SK-N-MC (cell line): ENCODE data around the gene MYO15B.

ENCODE experiments used
- EZH2 ChIP-seq: fragments of 200-600 bp; sonication (generic); IDR thresholded peaks from one replicate; pipeline ENCODE4 v1.6.1; 2017; ENCODE audit warnings: antibody characterized with exemption
- FOXP2 ChIP-seq: optimal IDR thresholded peaks from 2 replicates; pipeline ENCODE3; 2011; ENCODE audit warnings: mild to moderate bottlenecking, moderate library complexity; ENCODE audit not compliant: insufficient read depth; ENCODE audit errors: extremely low read length, control extremely low read depth
- POLR2AphosphoS5 ChIP-seq: IDR thresholded peaks from 2 replicates; pipeline ENCODE4 v1.6.1; 2012; ENCODE audit warnings: mild to moderate bottlenecking, low read depth, low read length, borderline replicate concordance

DNA sequence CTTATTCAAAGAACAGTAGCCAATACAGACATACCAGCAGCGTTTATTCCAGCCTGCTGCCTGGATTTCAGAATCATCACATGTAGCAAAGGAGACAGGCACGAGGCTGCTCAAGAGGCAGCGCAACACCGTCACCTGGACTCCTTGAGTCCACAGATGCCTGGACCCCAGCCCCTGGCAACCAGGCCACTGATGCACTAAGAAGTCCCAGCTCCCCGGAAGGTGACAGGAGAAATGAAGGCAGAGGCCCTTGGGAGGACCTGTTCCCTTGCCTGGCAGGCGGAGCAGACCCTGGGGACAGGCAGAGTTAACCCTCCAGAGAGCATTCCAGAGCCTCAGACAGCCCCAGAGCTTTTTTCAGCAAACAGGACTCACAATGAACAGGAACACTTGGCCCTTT lies 62.1 kb downstream of the MYO15B start:
- no peak for TF ChIP-seq POLR2AphosphoS5
- no peak for TF ChIP-seq EZH2
- no peak for TF ChIP-seq FOXP2
